ENCODE measurements around the gene IZUMO1R. TPM values are rescaled to one million over a fixed set of nuclear protein-coding genes. Genes with fewer than 3 reads are reported as not detected.

Gene IZUMO1R
- total and polyA plus RNA-seq, 4 donors, result not detected

DNA sequence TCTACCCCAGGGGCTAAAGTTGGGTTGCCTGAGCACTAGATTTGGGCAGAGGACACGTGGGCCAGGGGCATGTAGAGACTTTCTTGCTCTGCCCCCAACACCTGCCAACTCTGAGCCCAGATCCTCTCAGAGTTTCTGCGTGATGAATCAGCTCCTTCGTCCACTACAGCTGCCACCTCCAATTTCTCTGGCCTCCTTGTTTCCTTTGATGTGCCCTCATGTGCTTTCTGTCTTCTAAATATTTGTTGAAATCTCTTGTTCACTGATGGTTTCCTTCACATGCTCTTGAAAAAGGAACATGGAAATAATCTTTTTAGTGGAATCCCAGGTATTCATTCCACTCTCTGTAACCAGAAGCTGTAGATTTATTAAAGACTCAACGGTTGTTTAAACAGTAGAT is 8.0 kb downstream of the IZUMO1R start:
- intact Hi-C loops (cut with DNase I), result no loop called here
- no peak overlapping the region for H3K27ac ChIP-seq (ENCODE audit: low read depth in 1 of 2, low read length in 2 of 2)
- WGBS, 2 donors, result 75 to 80% methylated on average over 4 of the region's 4 CpGs
- H3K4me3 ChIP-seq (ENCODE audit: low read length in 2 of 2), result no peak overlapping the region
- no peaks in the 10 kb centered on the region for H3K36me3 ChIP-seq (ENCODE audit: control insufficient read depth in 1 of 2, insufficient read depth in 2 of 2, low read length in 1 of 2)
- H3K27me3 ChIP-seq (ENCODE audit: control insufficient read depth in 1 of 2, insufficient read depth in 2 of 2, low read length in 1 of 2), result no peaks in the 10 kb centered on the region
- no peaks in the 10 kb centered on the region for H3K4me1 ChIP-seq (ENCODE audit: control insufficient read depth in 1 of 2, insufficient read depth in 2 of 2, low read length in 2 of 2)
- no peaks in the 10 kb centered on the region for H3K9me3 ChIP-seq (ENCODE audit: control insufficient read depth, low read length)
- no peak for DNase-seq
- ATAC-seq (ENCODE audit: low FRiP score), result no peak

DNA sequence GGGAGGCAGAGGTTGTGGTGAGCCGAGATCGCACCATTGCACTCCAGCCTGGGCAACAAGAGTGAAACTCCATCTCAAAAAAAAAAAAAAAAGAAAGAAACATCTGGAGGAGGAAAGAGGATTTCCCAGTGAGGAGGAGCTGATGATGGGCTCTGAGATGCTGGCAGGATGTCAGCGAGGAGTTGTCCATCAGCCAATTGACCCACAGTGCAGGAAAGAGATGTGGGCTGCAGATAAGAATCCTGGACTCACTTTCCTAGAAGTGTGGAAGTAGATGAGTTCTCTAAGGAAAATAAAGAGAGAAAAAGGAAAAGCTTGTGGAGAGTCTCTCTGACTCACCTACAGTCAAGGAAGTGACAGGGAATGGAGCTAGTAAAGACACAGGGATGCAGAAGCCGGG is 9.7 kb downstream of the IZUMO1R start:
- H3K9me3 ChIP-seq (ENCODE audit: control insufficient read depth, low read length), result no peaks in the 10 kb centered on the region
- H3K36me3 ChIP-seq (ENCODE audit: control insufficient read depth in 1 of 2, insufficient read depth in 2 of 2, low read length in 1 of 2), result no peaks in the 10 kb centered on the region
- DNase-seq (no peak), ATAC-seq (ENCODE audit: low FRiP score) (no peak)
- WGBS, 2 donors, result 76 to 77% methylated on average over 4 of the region's 4 CpGs
- intact Hi-C loops (cut with DNase I), result no loop called here
- H3K27ac ChIP-seq (ENCODE audit: low read depth in 1 of 2, low read length in 2 of 2), result no peak overlapping the region
- H3K27me3 ChIP-seq (ENCODE audit: control insufficient read depth in 1 of 2, insufficient read depth in 2 of 2, low read length in 1 of 2), result no peaks in the 10 kb centered on the region
- H3K4me1 ChIP-seq (ENCODE audit: control insufficient read depth in 1 of 2, insufficient read depth in 2 of 2, low read length in 2 of 2), result no peaks in the 10 kb centered on the region
- H3K4me3 ChIP-seq (ENCODE audit: low read length in 2 of 2), result no peak overlapping the region

DNA sequence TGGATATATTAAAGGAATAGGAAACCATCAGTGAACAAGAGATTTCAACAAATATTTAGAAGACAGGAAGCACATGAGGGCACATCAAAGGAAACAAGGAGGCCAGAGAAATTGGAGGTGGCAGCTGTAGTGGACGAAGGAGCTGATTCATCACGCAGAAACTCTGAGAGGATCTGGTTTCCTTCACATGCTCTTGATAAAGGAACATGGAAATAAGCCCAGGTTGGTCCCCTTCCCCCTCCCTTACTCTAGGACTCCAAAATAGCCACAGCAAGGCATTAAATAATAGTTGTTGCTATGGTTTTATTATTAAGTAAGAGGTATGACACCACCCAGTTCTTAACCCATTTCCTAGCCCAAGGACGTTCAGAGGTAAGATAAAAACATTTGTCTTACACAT is 11.3 kb downstream of the IZUMO1R start:
- Histone ChIP-seq H3K36me3 (ENCODE audit: control insufficient read depth in 1 of 2, insufficient read depth in 2 of 2, low read length in 1 of 2) (no peaks in the 10 kb centered on the region), H3K4me3 (ENCODE audit: low read length in 2 of 2) (no peak overlapping the region), H3K27me3 (ENCODE audit: control insufficient read depth in 1 of 2, insufficient read depth in 2 of 2, low read length in 1 of 2) (no peaks in the 10 kb centered on the region), H3K4me1 (ENCODE audit: control insufficient read depth in 1 of 2, insufficient read depth in 2 of 2, low read length in 2 of 2) (no peaks in the 10 kb centered on the region), H3K9me3 (ENCODE audit: control insufficient read depth, low read length) (no peaks in the 10 kb centered on the region), H3K27ac (ENCODE audit: low read depth in 1 of 2, low read length in 2 of 2) (no peak overlapping the region)
- ATAC-seq (ENCODE audit: low FRiP score) (no peak), DNase-seq (no peak)
- intact Hi-C loops (cut with DNase I), result no loop called here
- 8 to 10% methylated on average over 3 of the region's 3 CpGs for WGBS, 2 donors

DNA sequence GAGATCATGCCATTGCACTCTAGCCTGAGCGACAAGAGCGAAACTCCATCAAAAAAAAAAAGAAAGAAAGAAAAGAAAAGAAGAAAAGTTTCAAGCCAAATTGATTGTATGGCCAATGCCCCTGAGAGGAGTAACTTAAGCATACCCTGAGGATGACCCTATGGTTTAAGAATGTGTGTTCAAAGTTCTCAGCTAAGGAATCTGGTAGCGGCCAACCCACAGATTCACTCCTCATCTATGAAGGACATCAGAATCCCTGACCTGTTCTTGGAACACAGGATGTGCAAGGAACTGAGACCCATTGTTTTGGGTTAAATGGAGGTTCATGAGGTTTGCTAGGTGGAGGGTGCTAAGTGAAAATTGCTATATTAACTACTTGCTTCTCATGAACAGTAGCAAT is 18.1 kb downstream of the IZUMO1R start:
- Histone ChIP-seq H3K27me3 (ENCODE audit: control insufficient read depth in 1 of 2, insufficient read depth in 2 of 2, low read length in 1 of 2) (no peaks in the 10 kb centered on the region), H3K27ac (ENCODE audit: low read depth in 1 of 2, low read length in 2 of 2) (no peak overlapping the region), H3K36me3 (ENCODE audit: control insufficient read depth in 1 of 2, insufficient read depth in 2 of 2, low read length in 1 of 2) (no peaks in the 10 kb centered on the region), H3K4me3 (ENCODE audit: low read length in 2 of 2) (no peak overlapping the region), H3K4me1 (ENCODE audit: control insufficient read depth in 1 of 2, insufficient read depth in 2 of 2, low read length in 2 of 2) (no peaks in the 10 kb centered on the region), H3K9me3 (ENCODE audit: control insufficient read depth, low read length) (no peaks in the 10 kb centered on the region)
- ATAC-seq (ENCODE audit: low FRiP score) (no peak), DNase-seq (no peak)
- intact Hi-C loops (cut with DNase I), result no loop called here
- WGBS, 2 donors, result 73 to 79% methylated on average over 3 of the region's 3 CpGs

DNA sequence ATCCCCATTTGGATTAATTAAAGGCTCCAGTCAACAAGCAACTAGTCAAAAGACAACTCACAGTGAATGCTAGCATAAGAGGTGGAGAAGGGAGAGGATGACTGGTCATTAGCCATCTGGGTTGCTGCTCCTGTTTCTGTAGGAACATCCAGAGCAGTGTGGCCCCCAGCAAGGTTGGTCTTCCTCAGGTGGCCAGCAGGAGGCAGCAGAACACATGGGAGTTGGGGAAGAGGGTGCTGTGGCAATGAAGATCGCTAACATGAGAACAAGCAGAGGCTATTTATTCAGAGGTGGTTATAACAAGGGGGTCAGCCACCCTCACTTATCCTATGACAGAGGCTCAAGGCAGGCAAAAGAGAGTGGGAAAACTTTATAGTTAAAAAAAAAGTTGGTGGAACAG is 21.3 kb downstream of the IZUMO1R start:
- H3K27ac ChIP-seq (ENCODE audit: low read depth in 1 of 2, low read length in 2 of 2), result no peak overlapping the region
- ATAC-seq (ENCODE audit: low FRiP score) (no peak), DNase-seq (no peak)
- no peaks in the 10 kb centered on the region for H3K4me1 ChIP-seq (ENCODE audit: control insufficient read depth in 1 of 2, insufficient read depth in 2 of 2, low read length in 2 of 2)
- H3K36me3 ChIP-seq (ENCODE audit: control insufficient read depth in 1 of 2, insufficient read depth in 2 of 2, low read length in 1 of 2), result no peaks in the 10 kb centered on the region
- no peaks in the 10 kb centered on the region for H3K27me3 ChIP-seq (ENCODE audit: control insufficient read depth in 1 of 2, insufficient read depth in 2 of 2, low read length in 1 of 2)
- H3K9me3 ChIP-seq (ENCODE audit: control insufficient read depth, low read length), result no peaks in the 10 kb centered on the region
- WGBS, 2 donors, result 19 to 25% methylated on average over 1 of the region's 1 CpG
- no peak overlapping the region for H3K4me3 ChIP-seq (ENCODE audit: low read length in 2 of 2)
- intact Hi-C loops (cut with DNase I), result no loop called here

DNA sequence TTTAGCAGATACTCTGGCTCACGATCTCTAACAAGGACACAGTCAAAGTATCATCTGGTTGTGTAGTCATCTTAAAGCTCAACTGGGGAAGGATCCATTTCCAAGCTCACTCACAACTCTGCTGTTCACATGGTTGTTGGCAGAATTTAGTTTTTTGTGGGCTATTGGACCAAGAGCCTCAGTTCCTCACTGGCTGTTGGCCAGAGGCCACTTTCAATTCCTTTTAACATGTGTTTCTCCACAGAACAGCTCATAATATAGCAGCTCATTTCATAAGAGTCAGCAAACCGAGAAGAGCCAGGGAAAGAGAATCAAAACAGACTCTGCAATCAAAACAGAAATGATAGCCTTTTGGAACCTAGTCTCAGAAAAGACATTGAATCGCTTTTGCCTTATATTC is 22.6 kb downstream of the IZUMO1R start:
- Histone ChIP-seq H3K9me3 (ENCODE audit: control insufficient read depth, low read length) (no peaks in the 10 kb centered on the region), H3K4me3 (ENCODE audit: low read length in 2 of 2) (no peak overlapping the region), H3K4me1 (ENCODE audit: control insufficient read depth in 1 of 2, insufficient read depth in 2 of 2, low read length in 2 of 2) (no peaks in the 10 kb centered on the region), H3K36me3 (ENCODE audit: control insufficient read depth in 1 of 2, insufficient read depth in 2 of 2, low read length in 1 of 2) (no peaks in the 10 kb centered on the region), H3K27ac (ENCODE audit: low read depth in 1 of 2, low read length in 2 of 2) (no peak overlapping the region), H3K27me3 (ENCODE audit: control insufficient read depth in 1 of 2, insufficient read depth in 2 of 2, low read length in 1 of 2) (no peaks in the 10 kb centered on the region)
- peak in 1 of 2 donors; percentile 59 for DNase-seq
- intact Hi-C loops (cut with DNase I), result no loop called here
- 37 to 60% methylated on average over 3 of the region's 3 CpGs for WGBS, 2 donors
- ATAC-seq (ENCODE audit: low FRiP score), result no peak

DNA sequence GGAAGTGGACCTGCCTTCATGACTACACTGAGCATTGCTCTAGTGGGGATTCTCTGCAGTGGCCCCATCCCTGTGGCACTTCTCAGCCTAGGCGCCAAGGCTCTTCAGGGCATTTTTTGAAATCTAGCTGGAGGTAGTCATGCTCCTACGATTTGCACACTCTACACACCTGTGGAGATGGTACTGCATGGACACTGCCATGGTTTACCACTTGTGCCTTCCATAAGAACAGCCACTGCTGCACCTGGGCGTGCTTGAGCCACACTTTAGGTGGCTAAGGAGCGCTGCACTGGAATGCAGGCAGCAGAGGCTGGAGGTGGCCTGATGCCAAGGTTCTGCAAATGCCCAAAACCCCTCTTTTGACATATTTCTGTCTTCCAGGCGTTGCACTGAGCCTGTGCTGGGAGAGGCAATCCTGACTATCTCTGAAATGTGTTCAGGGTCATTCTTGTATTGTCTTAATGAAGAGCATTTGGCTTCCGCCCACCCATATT is 24.3 kb downstream of the IZUMO1R start:
- ATAC-seq (ENCODE audit: low FRiP score) (peak; percentile 51), DNase-seq (no peak)
- 74 to 84% methylated on average over 6 of the region's 6 CpGs for WGBS, 2 donors
- H3K4me3 ChIP-seq (ENCODE audit: low read length in 2 of 2), result no peak overlapping the region
- no peaks in the 10 kb centered on the region for H3K9me3 ChIP-seq (ENCODE audit: control insufficient read depth, low read length)
- H3K27ac ChIP-seq (ENCODE audit: low read depth in 1 of 2, low read length in 2 of 2), result no peak overlapping the region
- intact Hi-C loops (cut with DNase I), result no loop called here
- no peaks in the 10 kb centered on the region for H3K4me1 ChIP-seq (ENCODE audit: control insufficient read depth in 1 of 2, insufficient read depth in 2 of 2, low read length in 2 of 2)
- H3K27me3 ChIP-seq (ENCODE audit: control insufficient read depth in 1 of 2, insufficient read depth in 2 of 2, low read length in 1 of 2), result no peaks in the 10 kb centered on the region
- no peaks in the 10 kb centered on the region for H3K36me3 ChIP-seq (ENCODE audit: control insufficient read depth in 1 of 2, insufficient read depth in 2 of 2, low read length in 1 of 2)

DNA sequence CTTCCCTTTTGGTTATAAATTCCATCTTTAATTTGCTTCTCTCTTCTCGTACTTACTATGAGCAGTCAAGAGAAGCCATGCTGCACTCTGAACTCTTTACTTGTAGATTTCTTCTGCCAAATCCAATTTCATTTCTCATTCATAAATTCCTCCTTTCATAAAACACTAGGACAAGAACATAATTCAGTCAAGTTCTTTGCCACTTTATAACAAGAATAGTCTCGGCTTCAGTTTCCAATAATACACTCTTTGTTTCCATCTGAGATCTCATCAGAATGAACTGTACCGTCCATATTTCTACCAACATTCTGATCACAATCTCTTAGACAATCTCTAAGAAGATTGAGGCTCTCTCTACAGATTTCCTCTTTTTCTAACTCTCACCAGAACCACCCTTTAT is 25.1 kb downstream of the IZUMO1R start:
- intact Hi-C loops (cut with DNase I), result no loop called here
- Histone ChIP-seq H3K4me1 (ENCODE audit: control insufficient read depth in 1 of 2, insufficient read depth in 2 of 2, low read length in 2 of 2) (no peaks in the 10 kb centered on the region), H3K27ac (ENCODE audit: low read depth in 1 of 2, low read length in 2 of 2) (no peak overlapping the region), H3K27me3 (ENCODE audit: control insufficient read depth in 1 of 2, insufficient read depth in 2 of 2, low read length in 1 of 2) (no peaks in the 10 kb centered on the region), H3K36me3 (ENCODE audit: control insufficient read depth in 1 of 2, insufficient read depth in 2 of 2, low read length in 1 of 2) (no peaks in the 10 kb centered on the region), H3K9me3 (ENCODE audit: control insufficient read depth, low read length) (no peaks in the 10 kb centered on the region), H3K4me3 (ENCODE audit: low read length in 2 of 2) (no peak overlapping the region)
- DNase-seq (no peak), ATAC-seq (ENCODE audit: low FRiP score) (no peak)
- 80 to 82% methylated on average over 3 of the region's 3 CpGs for WGBS, 2 donors

DNA sequence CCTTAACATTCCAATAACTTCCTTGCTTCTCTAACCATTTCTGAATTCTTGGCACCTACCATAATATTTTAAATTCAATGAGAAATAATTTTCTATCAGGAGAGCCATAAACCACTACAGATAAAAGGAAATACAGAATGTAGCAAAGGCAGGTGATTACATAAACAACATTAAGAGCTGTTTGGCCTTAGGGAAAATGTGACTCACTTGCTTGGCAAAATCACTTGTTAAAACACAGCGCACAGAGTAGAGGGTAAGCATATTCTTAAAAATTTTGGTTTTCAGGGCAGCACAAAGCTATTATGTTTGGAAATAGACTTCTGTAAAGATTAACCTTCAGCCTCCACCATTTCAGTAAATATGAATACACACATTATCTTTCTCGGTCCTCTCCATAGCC is 26.4 kb downstream of the IZUMO1R start:
- no peaks in the 10 kb centered on the region for H3K9me3 ChIP-seq (ENCODE audit: control insufficient read depth, low read length)
- H3K36me3 ChIP-seq (ENCODE audit: control insufficient read depth in 1 of 2, insufficient read depth in 2 of 2, low read length in 1 of 2), result no peaks in the 10 kb centered on the region
- intact Hi-C loops (cut with DNase I), result no loop called here
- H3K4me3 ChIP-seq (ENCODE audit: low read length in 2 of 2), result no peak overlapping the region
- 44 to 58% methylated on average over 2 of the region's 2 CpGs for WGBS, 2 donors
- H3K27ac ChIP-seq (ENCODE audit: low read depth in 1 of 2, low read length in 2 of 2), result no peak overlapping the region
- no peaks in the 10 kb centered on the region for H3K4me1 ChIP-seq (ENCODE audit: control insufficient read depth in 1 of 2, insufficient read depth in 2 of 2, low read length in 2 of 2)
- DNase-seq (no peak), ATAC-seq (ENCODE audit: low FRiP score) (no peak)
- no peaks in the 10 kb centered on the region for H3K27me3 ChIP-seq (ENCODE audit: control insufficient read depth in 1 of 2, insufficient read depth in 2 of 2, low read length in 1 of 2)
